GM19025 (cell line): ENCODE measurements around the gene TRERF1.
A peak's percentile ranks its signal among the peaks of the same experiment; 100 is the strongest.
"Not testable (repeated sequence)": the region's sequence is repeated elsewhere in the genome, so short reads cannot be mapped to it uniquely, and the experiment has no call there.

Experiments
- ATAC-seq: cut with Tn5 transposase; IDR thresholded peaks from one replicate; pipeline ENCODE4 v1.9.1; 2021; ENCODE audit warnings: mild to moderate bottlenecking, low read depth, moderate library complexity; ENCODE audit not compliant: unreplicated experiment

Gene TRERF1

DNA sequence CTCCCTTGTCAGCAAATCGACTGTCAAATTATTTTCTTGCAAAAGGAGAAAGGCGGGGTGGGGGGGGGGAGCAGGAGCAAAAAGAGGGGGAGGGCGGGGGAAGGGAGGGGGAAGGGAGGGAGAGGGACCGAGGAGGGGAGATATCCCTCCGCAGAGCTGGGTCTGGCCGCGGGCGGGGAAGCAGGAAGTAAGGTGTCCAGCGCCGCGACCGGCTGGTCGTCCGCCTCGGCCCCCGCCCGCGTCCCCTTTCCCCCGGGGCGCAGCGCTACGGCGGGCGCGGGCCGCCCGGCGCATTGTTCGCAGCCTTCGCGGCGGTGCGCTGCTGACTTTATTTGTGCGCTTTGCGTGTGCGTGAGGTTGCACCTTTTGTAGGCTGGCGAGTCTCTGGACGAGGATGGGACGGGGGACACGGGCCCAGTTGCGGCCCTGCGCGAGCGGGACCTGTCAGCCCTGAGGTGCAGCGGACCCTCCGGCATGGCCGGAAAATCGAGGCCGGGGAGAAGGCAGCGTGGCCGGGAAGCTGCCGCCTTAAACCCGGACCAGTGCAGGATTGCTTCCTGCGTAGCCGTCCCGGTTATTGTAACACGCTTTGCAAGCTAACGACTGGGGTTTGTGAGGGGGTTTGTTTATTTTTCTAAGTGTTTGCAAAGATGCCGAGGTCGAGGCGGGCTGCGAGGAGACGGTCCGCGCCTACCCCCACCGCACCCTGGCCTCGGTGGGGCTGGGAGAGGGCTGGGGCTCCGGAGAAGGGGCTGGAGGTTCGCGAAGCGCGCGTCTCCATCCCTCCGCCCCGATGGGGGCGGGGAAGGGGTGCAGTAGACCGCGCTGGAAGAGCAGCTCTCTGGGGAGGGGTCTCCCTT, 675 bp upstream of the TRERF1 start:
- ATAC-seq, result peak; percentile 46

DNA sequence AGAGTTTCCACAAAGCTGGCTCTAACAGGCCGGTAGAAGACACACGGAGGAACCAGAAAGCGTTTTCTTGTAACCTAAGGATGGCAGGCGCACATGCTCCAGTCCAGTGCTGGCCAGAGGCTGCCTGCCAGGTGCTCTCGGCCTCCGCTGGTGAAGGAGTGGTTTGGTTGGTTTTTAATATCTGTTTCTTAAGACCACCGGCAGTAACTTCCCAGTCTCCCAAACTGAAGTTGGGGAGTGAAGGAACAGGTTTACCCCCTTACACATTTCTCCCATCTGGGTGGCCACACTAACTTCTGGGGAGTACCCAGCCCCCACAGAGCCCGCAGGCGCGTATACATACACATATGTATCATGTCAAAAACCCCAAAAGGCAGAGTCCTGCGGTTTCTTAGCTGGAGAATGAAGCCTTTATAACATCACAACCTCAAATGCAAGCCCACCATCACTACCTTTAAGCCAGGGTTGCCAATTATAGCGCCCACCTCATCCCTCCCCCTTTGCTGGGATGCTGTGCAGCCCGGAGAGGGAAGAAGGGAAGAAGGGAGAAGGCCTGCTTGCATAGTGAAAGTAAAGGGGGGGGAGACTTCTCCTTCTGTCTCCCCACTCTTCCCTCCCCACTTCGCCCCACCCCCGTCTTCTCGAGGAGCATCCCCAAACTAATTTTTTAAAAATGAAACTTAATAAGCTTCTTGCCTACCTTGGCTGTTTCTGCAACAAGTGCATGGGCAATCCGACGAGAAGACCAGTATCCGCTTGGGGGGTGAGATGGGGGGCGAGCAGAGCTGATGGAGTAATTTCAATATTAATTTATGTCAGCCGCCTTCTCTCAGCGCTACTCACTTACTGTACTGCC, 1.0 kb downstream of the TRERF1 start:
- no peak for ATAC-seq

DNA sequence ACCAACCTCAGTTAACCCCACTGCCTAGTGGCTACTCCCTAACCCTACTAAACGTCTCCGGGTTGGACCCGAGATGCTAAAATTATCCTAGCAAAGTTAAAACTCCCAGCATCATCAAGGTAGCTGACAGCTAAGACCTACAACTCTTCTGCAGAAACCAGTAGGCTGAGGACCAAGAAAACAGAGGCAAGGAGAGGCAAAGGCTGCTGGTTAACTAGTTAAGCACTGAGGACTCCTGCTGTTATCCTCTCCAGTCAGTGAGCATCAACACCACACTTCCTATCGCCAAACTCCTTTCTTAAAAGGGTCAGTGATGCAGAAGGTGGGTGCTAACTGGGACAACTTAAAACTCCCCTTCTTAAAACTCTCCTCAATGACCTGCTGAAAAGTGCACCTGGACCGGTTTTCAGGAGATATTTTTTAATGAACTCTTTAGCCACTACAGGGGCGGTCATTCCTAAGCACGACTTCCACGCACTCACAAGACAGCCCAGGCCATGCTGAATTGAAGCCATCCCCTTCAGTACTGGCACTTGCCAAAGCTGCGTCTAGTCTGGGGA, 1.7 kb downstream of the TRERF1 start:
- ATAC-seq, result no peak

DNA sequence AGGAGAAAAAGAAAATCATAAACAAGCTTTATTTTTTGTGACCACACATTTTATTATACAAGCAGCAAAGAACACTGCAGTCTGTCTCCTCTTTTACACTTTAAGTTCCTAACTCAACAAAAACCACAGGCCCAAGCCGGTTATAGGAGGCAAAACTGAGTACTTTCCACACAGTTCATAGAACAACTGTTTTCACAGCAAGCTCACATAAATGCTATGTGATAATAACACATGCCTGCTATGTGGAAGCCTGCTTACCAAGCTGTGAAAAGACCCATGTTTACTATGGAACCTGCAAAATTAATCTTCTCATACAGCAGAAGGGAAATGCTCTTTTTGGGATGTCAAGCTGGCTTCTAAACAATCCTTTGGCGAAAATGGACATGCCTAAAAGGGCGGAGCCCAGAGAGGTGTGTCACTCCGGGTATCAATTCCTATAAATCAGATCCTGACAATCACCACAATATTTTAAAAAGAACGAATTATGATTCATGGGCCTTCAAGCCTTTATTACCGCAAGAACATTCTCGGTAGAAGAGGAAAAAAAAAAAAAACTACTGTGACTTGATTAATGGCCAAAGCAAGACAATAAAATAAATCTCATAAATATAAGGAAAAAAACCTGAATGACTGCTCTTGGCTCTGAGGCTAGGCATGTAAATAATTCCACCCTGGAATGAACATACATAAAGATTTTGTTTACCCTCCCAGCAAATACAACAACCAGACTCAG, 2.6 kb downstream of the TRERF1 start:
- no peak for ATAC-seq

DNA sequence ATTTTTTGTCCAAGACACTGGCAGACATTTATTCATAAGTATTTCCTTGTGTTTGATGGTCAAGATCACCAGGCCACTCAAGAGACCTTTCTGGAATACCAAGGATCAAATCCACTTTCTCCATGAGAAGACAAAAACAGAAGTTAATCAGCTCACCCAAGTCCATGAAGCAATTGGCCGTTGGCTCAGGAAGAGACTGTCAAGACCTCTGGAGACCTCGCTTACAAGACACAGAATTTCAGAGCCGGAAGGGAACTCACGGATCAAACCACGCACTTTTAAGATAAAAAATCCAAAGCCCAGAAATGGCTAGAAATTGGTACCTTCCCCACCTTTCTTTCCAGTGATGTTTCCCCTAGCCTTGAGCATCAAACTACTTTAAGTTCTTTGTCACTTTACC, 3.3 kb downstream of the TRERF1 start:
- ATAC-seq, result no peak

DNA sequence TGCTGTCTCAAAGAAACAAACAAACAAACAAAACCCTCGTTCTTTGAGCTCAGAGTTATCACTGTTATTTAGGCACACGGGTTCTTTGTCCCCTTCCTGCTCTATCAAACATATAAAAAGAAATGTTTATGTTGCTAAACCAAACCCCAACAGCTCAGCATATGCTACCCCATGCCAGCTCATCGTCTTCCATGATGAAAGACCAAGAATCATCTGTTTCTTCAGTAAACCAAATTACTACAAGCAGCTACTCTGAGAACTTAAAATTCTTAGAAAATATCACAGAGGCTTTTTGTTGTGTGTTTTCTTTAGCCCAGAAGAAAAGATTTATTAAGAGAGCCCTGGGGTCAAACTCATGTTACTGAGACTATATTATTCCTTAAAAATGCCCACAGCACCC, 4.7 kb downstream of the TRERF1 start:
- ATAC-seq, result no peak

DNA sequence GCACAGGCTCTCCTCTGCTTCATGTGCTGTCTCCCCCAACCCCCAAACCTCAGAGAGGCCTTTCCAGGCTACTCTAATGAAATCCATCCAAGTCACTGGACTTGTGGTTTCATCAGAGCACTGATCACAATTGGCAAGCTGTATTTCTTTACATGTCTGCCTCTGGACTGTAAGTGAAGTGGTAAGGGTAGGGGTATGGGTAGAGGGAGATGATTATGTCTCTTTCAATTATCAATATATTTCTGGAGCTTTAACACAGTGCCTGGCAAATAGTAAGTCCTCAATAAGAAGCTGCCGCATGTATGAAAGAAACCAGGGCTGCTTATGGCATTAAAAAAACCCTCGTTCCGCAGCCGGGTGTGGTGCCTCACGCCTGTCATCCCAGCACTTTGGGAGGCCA, 5.4 kb downstream of the TRERF1 start:
- no peak for ATAC-seq

DNA sequence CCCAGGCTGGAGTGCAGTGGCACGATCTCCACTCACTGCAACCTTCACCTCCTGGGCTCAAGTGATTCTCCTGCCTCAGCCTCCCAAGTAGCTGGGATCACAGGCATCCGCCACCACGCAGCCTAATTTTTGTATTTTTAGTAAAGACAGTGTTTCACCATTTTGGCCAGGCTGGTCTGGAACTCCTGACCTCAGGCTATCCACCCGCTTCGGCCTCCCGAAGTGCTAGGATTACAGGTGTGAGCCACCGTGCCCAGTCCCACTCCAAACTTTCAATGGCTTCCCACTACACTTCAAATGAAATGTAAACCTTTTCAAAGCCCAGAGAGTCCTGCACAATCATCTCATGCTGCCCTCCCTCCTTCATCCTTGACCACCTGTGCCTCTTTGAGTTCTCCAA, 5.8 kb downstream of the TRERF1 start:
- ATAC-seq, result not testable (repeated sequence)

DNA sequence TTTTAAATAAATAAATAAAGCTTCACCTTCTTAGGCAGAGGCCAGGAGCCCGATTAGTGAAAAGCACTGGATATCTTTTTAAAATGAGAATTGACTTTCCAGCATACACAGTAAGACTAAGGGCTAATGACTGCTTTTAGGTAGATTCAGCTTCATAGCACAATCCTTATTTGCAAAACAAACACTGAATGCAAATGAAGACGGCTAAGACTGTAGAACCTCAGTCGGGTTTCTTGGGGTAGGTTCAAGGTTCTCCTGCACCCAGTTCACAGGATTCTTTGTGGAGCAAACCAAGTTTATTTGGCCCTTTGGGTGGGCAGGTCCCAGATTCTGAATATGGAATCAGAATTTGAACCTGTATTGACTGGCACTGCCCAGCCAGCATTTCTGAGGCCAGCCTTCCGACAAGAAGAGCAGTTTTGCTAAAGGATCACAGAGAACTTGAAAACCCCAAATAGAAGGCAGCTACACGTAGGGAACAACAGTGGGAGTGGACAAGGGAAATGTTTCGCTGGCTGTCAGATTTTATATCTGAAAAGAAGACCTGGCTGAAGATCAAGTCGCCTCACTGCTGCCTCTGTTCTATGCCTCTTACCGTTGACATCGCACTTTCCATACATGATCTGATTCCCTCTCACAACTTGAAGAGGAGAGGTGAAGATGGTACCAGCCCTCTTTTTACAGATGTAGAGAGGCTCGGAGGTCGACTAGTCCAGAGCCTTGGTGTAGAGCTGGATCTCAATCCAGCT, 8.2 kb downstream of the TRERF1 start:
- no peak for ATAC-seq

DNA sequence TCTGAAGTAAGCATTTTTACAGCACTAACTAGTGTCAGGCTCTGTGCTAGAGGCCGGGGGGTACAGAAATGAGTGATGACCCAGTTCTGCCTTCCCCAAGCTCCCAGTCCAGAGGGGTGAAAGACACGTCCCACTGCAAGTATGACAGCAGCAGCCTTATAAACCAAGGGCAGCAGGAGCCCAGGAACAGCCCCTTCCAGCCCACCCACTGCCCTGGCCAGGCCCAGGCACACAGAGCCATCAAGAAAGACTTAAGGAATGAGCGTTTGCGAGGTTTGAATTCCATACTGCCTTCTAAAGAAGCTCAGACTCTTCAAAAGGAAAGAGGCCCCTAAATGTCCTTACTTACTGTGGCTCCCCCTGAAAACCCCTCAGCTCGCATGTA, 10.0 kb downstream of the TRERF1 start:
- no peak for ATAC-seq

DNA sequence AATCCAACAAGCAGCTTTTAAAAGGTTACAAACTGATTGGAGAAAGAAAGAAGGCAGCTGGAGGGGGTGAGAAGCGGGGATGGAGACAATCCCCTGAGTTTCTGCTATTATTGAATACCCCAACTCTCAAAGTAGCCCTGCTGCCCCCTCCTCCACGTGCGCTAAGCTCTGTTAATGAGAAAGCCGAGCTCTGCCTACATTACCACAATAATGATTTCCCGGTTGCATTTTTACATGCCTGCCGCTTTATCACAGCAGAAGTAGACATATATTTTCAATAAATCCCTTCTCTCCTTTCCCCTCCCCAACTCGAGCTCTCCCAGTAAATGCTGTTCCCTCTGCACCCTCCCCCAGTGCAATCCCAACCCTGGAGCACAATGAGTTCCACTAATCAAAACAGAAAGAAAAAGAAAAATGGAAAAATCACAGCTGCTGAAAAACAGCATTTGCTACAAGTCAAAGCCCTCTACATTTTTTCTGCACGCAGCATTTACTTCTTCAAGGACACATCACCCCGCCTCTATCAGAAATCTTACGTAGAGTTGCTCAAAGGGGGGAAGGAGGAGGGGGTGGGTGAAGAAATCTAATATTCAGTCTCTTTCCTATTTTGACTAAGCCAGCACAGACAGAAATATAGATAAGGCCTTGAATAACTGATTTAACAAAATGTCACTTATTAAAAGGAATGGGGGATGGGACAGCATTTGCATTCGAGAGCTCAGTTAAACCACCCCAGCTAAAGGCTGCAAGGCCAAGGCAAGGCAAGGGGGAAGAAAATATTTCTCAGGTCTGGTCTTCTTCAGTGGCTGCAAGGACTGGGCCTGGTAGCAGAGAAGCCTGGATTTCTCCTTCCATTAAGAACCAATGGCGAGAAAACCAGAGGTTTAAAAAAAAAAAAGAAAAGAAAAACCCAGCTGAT, 10.7 kb downstream of the TRERF1 start:
- no peak for ATAC-seq

DNA sequence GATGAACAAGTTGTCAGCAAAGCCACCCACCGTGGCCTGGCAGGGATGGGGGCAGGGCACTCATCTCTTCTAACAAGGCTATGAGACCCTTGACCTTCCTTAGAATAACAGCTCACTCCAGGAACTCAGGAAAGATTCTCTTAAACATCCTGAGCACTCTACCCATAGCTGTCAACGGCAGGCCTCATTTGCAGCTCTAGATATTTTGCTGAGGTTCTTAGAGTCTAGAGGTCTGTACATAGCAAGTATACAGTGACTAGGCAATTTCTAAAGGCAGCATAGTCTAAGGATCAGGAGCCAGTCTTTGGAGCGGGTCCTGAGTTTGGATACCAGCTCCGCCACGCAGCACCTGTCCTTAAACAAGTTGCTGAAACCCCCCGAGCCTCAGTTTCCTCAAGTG, 11.7 kb downstream of the TRERF1 start:
- ATAC-seq, result no peak

DNA sequence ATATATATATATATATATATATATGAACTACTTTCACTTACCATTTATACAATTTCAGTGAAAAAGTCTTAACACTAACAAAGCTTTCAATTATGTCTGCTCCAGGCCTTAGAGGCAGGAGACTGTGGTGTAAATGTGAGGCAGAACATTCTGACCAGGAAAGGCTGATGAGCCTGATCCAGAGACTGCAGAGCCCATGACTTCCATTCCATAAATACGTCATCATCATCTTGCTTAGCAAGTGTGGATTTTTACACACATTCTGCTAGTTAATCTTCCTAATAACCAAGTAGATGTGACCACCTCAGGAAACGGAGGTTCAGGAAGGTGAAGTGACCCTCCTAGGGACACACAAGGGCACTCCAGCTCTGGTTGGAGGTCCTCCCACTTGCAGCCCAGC, 14.9 kb downstream of the TRERF1 start:
- no peak for ATAC-seq

DNA sequence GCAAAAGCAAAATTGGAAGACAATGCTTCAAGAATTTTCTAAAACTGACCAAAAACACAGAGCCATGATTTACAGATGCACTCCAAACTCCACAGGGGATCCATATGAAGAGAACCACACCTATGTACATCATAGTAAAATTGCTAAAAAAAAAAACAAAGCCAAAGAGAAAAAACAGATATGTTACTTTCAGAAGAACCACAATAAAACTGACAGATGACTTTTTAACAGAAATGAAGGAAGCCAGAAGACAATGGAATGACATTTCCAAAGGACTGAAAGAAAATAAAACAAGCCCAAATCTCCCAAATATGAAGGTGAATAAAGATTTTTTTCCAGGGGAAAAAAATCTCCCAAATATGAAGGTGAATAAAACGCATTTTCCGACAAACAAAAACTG, 17.5 kb downstream of the TRERF1 start:
- ATAC-seq, result no peak

DNA sequence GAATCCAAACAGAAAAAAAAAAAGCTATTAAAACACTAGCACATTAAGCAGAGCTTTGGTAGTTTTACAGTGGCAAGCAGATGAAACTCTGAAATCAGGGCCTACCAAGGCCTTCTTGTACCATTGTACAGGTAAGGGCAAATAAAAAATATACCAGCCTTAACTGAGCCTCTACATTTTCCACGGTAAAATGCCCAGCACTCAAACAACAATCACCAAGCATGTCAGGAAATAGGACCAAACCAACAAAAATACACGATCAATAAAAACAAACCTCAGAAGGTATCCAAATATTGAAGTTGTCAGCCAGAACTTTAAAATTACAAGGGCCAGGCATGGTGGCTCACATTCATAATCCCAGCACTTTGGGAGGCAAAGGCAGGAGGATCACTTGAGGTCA, 18.3 kb downstream of the TRERF1 start:
- ATAC-seq, result no peak

DNA sequence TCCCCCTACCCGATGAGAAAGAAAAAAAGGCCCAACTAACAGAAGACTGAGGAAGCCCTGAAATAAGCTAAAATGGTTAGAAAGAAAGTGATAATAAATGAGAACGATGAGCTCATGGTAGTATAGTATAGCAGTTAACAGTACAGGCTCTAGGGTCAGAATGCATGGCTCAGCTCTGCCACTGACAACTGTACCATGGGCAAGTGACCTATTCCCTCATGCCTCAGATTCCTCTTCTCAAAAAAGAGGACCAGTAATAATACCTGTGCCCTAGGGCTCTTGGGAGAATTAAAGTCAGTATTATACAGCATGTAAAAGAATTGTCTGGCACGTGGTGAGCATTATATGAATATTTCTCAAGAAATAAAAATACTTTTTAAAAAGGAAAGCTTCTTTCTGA, 19.8 kb downstream of the TRERF1 start:
- ATAC-seq, result no peak

DNA sequence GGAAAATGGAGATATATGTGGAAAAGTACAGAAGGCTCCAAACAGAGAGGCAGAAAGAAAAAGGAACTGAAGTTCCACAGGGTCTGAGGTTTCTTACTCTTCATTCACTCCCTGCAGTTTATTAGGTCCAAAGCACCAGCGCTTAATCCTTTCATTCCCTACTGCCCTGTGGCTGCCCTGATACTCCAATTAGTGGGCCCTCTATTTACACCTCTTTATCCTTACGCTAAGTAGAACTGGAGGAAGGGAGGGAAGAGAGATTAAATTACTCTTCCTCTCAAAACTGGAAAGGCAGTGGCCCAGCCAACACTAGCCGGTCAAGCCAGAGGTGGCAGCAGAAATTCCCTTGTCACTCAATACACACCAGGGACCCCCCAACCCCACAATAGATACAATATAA, 20.4 kb downstream of the TRERF1 start:
- ATAC-seq, result no peak

DNA sequence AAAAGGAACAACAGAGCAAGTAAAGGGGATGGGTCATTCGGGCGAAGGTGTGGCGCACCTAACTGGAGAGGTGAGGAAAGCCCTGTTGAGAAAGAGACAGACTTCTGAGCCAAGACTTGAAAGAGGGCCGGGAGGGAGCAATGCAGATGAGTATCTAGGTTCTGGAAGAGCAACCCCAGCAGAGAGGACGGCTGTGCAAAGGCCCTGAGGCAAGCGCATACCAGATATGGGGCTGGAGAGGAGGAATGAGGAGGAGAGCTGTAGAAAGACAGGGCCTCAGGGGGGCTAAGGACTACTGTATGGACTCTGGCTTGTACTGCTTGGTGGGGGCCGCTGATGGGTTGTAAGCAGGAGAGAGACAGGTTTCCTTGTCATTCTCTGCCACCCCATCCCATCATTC, 21.9 kb downstream of the TRERF1 start:
- no peak for ATAC-seq

DNA sequence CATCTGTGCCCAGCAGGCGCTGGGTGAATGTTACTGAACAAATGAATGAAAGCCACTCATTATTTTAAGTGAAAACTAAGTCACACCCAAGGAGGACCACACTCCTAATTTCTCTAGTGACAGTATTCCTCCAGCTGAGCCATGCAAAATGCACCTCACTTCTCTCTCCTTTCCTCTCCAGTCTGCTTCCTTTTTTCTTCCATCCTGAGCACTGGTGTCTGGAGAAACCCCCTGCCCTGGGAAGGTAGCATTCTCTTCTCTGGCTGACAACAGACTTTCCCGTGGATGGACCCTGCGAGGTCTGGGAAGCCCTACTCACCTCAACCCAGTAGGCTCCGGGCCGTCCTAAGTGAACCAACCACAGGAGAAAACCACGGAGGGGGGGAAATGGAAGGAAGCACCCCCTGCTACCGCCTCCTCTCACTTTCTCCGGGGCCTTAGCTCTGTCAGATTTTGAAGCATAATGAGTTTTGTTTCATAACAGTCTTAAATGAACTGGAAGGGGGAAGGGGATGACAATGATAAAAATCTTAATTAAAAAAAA, 22.6 kb downstream of the TRERF1 start:
- ATAC-seq, result no peak
